Memory B cell (primary cell): ENCODE measurements around the gene DGKD.
A peak's percentile ranks its signal among the peaks of the same experiment; 100 is the strongest.

Experiments used
- ATAC-seq: fragments of 150-1000 bp; cut with Tn5 transposase; 2 replicates; pipeline ENCODE4 v1.10.0; 2021; ENCODE audit warnings: low read depth, mild to moderate bottlenecking, moderate library complexity
- DNase-seq, 2 donors: peaks; one replicate each; pipeline ENCODE4 v3.0.0; 2022; ENCODE audit warnings: low spot score in 2 of 2
- H3K27ac Mint-ChIP-seq: one replicate; pipeline ENCODE4 v1.8.0; 2022; ENCODE audit warnings: mild to moderate bottlenecking, moderate library complexity, mixed read lengths
- H3K27me3 Mint-ChIP-seq: one replicate; pipeline ENCODE4 v1.8.0; 2022; ENCODE audit warnings: mixed read lengths
- H3K36me3 Mint-ChIP-seq: one replicate; pipeline ENCODE4 v1.8.0; 2022; ENCODE audit warnings: mild to moderate bottlenecking, mixed read lengths
- H3K4me1 Mint-ChIP-seq: one replicate; pipeline ENCODE4 v1.8.0; 2022; ENCODE audit warnings: mixed read lengths
- H3K4me3 Mint-ChIP-seq: one replicate; pipeline ENCODE4 v1.8.0; 2022; ENCODE audit warnings: mild to moderate bottlenecking, moderate library complexity, mixed read lengths
- H3K9me3 Mint-ChIP-seq: one replicate; pipeline ENCODE4 v1.8.0; 2022; ENCODE audit warnings: mixed read lengths

DGKD gene

DNA sequence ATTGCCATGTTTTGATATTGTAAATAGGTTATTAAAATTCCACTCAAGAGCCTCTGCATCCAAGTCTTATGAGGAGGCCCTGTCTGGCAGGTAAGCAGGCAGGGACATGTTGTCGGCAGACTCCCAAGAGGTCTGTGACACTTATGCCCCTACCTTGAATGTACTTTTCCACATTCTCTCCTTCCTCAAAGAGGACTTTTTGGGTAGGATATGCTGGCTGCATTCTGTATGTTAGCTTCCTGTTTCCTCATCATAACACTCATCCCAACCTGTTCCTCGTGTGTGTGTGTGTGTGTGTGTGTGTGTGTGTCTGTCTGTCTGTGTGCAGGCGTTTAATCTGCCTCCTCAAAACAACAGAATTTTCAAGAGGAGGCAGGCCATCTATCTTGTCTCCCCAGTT lies 137.0 kb downstream of the DGKD start:
- Mint-ChIP-seq H3K4me3 (no peak overlapping the region), H3K27me3 (no peaks in the 10 kb centered on the region), H3K36me3 (peaks cover 26% of the 10 kb centered on the region), H3K9me3 (no peaks in the 10 kb centered on the region), H3K4me1 (no peaks in the 10 kb centered on the region), H3K27ac (no peak overlapping the region)
- DNase-seq (no peak), ATAC-seq (no peak)

DNA sequence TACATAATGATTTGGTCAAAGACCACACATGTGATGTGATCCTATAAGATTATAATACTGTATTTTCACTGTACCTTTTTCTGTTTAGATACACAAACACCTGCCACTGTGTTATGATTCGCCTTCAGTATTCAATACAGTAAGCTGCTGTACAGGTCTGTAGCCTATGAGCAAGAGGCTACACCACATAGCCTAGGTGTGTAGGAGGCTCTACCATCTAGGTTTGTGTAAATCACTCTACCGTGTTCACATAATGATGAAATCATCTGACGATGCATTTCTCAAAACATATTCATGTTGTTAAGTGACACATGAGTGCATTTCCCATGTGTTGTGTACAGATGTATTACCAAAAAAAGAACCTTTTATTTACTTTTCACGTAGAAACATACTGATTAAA lies 137.8 kb downstream of the DGKD start:
- DNase-seq (no peak), ATAC-seq (no peak)
- peaks cover 25% of the 10 kb centered on the region for H3K36me3 Mint-ChIP-seq
- no peaks in the 10 kb centered on the region for H3K9me3 Mint-ChIP-seq
- no peaks in the 10 kb centered on the region for H3K27me3 Mint-ChIP-seq
- H3K4me1 Mint-ChIP-seq = peaks cover 3% of the 10 kb centered on the region
- no peak overlapping the region for H3K27ac Mint-ChIP-seq
- H3K4me3 Mint-ChIP-seq = no peak overlapping the region

DNA sequence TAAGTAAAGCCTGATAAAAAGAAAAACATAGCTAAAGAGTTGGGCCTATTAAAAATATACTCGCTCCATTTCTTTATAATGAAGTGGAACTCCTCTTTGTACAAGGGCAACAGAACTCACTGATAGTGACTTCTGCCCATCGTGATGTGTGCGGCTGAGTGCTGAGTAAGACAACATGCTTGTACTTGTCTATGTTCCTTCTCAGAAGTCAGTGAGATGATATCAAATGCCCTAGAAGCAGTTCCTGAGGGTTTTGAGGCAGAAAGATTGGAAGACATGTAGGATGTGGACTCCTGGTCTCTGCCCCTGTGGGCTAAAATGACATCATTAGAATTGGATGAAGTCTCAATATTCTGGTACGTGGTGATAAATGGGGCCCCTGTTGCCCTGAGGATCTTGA lies 138.5 kb downstream of the DGKD start:
- Mint-ChIP-seq H3K36me3 (peaks cover 26% of the 10 kb centered on the region), H3K4me3 (no peak overlapping the region), H3K27ac (no peak overlapping the region), H3K4me1 (peaks cover 7% of the 10 kb centered on the region), H3K9me3 (no peaks in the 10 kb centered on the region), H3K27me3 (no peaks in the 10 kb centered on the region)
- ATAC-seq (no peak), DNase-seq (no peak)

DNA sequence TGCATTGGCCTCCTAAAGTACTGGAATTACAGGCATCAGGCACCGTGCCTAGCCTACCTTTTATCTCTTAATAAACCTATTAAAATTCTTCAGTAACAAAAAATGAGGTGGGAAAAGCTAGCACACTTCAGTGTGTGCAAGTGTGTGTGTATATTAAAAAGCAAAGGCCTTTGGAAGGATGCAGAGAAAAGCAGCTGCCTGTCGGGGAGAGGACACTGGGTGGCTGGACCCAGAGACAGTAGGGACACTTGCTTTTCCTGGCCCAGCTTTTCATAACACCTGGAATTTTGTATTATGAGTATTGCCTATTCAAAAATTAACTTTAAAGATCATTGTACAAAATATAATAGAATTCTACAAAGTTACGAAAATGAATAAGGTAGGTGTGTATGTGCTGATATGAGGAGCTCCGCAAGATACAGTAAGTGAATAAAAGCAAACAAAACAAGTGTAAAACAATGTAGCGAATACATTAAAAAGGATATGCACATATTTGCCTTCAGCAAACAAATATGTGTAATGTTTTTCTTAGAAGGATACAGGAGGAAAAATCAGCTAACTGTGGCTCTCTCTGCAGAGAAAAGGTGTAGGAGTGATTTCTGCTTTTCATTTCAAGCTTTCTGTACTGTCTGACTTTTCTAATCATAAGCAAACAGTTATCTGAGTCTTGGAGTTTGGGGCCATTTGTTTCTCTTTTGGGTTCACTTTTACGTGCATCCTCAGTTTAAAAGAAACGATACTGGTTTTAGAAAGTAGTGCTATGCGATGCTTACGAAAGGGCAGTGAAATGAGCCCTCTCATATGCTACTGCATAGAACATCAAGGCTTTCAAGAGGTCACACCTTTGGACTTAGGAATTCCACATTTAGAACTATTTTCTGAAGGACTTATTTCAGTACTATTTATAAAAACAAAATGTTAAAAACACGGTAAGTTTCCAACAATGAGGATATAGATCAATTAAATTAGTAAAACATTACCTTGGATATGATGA lies 141.5 kb downstream of the DGKD start:
- H3K9me3 Mint-ChIP-seq = no peaks in the 10 kb centered on the region
- H3K27ac Mint-ChIP-seq = no peak overlapping the region
- no peak for ATAC-seq

DNA sequence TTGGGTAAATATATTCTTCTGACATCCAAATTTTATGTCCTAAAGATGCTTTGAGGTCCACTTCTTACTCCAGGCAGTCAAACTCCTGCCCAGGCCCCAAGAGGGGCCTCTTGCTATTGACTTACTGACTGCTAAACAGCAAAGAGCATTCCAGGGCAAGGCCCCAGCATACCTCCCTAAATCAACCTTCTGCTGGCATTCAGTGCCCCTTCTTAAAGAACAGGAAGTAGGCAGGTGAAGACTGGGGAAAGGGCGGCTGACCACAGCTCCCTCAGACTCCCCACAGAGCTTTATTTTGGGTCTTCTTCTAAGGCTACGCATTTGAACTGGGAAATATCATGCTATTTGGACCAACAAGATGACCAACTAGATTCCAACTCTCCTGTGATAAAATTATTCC lies 143.4 kb downstream of the DGKD start:
- Mint-ChIP-seq H3K9me3 (peaks cover 8% of the 10 kb centered on the region), H3K27me3 (no peaks in the 10 kb centered on the region), H3K27ac (peak overlapping the region; percentile 54), H3K4me1 (peaks cover 15% of the 10 kb centered on the region), H3K4me3 (no peak overlapping the region), H3K36me3 (peaks cover 35% of the 10 kb centered on the region)
- ATAC-seq = no peak
- DNase-seq = no peak

More for the DNA sequence above, 141.5 kb downstream of the DGKD start:
- no peak overlapping the region for H3K4me3 Mint-ChIP-seq
- peaks cover 15% of the 10 kb centered on the region for H3K4me1 Mint-ChIP-seq
- no peak for DNase-seq
- peaks cover 23% of the 10 kb centered on the region for H3K36me3 Mint-ChIP-seq
- no peaks in the 10 kb centered on the region for H3K27me3 Mint-ChIP-seq

DNA sequence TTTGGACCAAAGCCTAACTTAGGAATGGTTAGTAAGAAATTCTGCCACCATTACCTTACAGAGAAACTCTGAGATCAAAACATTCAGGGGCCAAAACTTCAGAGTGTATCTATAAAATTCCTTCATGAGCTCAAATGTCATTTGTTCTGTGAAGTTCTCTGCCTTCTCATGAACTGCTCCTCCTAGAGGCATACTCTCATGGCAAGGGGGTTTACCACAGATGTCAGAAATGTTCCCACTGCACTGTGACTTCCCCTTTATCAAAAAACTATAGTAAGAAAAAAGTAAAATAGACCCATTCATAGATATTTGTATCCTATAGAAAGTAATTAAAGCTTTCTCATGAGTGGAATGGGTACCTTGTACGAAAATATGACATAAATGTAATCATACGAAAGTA lies 143.8 kb downstream of the DGKD start:
- DNase-seq (no peak), ATAC-seq (peak; percentile 79)
- no peaks in the 10 kb centered on the region for H3K27me3 Mint-ChIP-seq
- peaks cover 15% of the 10 kb centered on the region for H3K4me1 Mint-ChIP-seq
- peaks cover 36% of the 10 kb centered on the region for H3K36me3 Mint-ChIP-seq
- H3K27ac Mint-ChIP-seq = no peak overlapping the region
- no peak overlapping the region for H3K4me3 Mint-ChIP-seq
- H3K9me3 Mint-ChIP-seq = peaks cover 10% of the 10 kb centered on the region

DNA sequence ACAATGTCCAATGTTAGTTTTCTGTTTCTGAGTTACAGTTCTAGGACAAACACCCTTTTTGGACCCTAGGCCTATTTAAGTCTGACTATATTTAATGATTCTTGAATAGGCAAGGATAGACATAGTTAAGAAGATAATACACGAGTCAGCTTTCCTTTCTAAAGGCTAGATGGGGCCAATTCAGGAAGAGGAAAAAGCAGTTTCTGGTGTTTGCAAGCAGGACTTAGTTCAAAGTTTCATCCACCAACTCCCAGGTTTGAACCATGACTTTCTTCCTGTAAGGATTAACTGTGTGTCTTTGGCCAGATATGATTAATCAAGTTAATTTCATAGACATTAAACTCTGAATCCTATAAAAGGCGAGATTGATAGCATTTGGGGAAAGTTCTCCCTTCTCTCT lies 145.6 kb downstream of the DGKD start:
- no peak for DNase-seq
- Mint-ChIP-seq H3K4me3 (no peak overlapping the region), H3K9me3 (peaks cover 18% of the 10 kb centered on the region), H3K36me3 (peaks cover 43% of the 10 kb centered on the region), H3K4me1 (peaks cover 23% of the 10 kb centered on the region), H3K27ac (no peak overlapping the region), H3K27me3 (no peaks in the 10 kb centered on the region)
- ATAC-seq = no peak

DNA sequence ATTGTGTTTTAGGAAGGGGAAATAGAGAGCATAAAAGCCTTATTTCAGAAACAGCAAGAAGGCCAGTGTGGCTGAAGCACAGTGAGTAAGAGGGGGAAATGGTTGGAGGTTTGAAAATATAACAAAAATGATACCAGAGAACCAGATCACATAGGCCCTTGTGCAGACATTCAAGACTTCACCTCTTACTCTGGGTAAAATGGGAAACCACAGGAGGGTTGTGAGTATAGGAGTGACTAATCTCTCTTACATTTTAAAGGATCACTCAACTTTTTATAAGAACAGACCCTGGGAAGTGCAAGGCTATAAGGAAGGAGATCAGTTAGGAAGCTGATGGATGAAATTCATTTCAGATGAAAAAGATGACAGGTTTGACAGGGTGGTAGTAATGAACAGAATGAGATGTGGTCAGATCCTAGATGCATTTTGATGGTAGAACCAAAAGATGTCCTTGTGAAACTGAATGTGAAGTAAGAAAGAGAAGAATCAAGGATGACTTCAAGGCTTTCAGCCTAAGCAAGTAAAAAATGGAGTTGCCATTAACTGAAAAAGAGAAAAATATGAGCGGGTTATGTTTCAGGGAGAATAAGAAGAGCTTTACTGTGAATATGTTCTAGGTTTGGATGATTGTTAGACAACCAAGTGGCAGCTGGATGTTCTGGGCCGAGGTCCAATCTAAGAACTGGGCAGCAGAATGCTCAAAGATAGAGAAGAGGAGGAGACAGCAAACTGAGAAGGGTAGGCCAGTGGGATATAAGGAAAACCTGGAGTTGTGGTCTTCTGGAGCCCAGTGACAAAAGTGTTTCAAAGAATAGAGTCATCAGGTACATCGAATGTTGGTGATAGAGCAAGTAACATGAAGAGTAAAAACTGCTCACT lies 147.1 kb downstream of the DGKD start:
- H3K9me3 Mint-ChIP-seq = peaks cover 19% of the 10 kb centered on the region
- ATAC-seq = no peak
- H3K27me3 Mint-ChIP-seq = no peaks in the 10 kb centered on the region
- H3K36me3 Mint-ChIP-seq = peaks cover 52% of the 10 kb centered on the region
- no peak overlapping the region for H3K27ac Mint-ChIP-seq
- H3K4me1 Mint-ChIP-seq = peaks cover 25% of the 10 kb centered on the region
- H3K4me3 Mint-ChIP-seq = no peak overlapping the region
- DNase-seq = no peak

DNA sequence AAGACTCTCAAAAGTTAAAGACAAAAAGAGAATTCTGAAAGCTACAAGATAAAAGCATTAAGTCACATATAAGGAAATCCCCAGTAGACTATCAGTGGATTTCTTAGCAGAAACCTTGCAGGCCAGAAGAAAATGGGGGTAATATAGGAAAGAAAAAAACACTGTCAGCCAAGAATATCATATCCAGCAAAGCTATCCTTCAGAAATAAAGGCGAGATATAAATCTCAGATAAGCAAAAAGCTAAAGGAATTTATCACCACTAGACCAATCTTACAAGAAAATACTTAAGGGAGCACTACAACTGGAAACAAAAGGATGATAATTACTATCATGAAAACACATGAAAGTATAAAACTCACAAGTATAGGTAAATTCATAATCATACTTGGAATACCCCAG lies 149.2 kb downstream of the DGKD start:
- Mint-ChIP-seq H3K27me3 (no peaks in the 10 kb centered on the region), H3K4me1 (peaks cover 13% of the 10 kb centered on the region), H3K9me3 (peaks cover 19% of the 10 kb centered on the region), H3K27ac (no peak overlapping the region), H3K4me3 (no peak overlapping the region), H3K36me3 (peaks cover 53% of the 10 kb centered on the region)
- ATAC-seq (no peak), DNase-seq (no peak)

DNA sequence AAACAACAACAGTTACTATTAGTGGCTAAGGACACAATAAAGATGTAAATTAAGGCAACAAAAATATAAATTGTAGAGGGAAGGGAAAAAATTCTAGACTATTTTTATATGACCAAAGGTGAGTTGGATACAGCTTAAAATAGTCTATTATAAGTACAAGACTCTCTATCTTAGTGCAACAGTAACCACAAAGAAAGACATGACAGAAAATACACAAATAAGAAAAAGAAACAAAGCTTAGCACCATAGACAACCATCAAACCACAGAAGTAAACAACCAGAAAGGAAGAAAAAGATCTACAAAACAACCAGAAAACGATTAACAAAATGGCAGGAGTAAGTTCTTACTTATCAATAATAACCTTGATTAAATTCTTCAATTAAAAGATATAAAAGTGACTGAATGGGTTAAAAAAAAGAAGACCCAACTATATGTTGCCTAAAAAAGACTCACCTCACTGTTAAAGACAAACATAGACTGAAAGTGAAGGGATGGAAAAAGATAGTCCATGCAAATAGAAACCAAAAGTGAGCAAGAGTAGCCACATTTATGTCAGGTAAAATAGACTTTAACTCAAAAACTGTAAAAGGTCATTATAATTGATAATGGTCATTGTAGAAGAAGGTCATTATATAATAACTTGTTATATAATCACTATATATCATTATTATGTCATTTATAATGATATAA lies 149.8 kb downstream of the DGKD start:
- H3K4me3 Mint-ChIP-seq = no peak overlapping the region
- H3K27me3 Mint-ChIP-seq = no peaks in the 10 kb centered on the region
- no peak for DNase-seq
- no peak overlapping the region for H3K27ac Mint-ChIP-seq
- ATAC-seq = no peak
- H3K36me3 Mint-ChIP-seq = peaks cover 52% of the 10 kb centered on the region
- H3K9me3 Mint-ChIP-seq = peaks cover 19% of the 10 kb centered on the region
- peaks cover 11% of the 10 kb centered on the region for H3K4me1 Mint-ChIP-seq

DNA sequence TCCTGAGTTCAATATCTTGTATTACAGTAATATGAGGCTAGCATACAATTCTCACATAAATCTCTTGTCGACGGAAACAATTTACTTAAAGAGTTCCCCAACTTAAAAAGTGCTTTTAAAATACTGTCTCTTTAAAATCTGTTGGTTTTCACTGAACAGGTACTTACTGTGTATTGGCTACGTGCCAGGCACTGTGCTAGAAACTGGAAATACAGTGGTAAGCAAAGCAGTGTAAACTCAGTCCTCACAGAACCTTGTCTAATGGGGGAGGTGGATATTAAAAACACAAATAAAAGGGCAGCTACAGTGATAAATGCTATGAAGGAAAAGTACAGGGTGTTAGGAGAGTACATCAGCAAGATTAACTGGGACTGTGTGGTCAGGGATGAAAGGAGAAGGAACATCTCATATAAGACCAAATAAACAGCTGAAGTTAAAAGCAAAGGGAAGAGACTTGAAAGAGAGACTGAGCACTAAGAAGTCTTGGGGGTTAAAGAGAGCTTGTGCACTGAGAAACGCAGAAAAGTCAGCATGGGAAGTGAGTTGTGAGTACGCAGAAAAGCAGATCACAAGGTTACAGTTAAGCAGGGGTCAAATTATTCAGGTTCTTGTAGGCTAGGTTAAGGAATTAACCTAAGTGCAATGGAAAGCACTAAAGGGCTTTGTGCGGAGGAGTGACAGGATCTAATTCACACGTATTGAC lies 159.8 kb downstream of the DGKD start:
- H3K9me3 Mint-ChIP-seq = no peaks in the 10 kb centered on the region
- peak overlapping the region; percentile 56 for H3K27ac Mint-ChIP-seq
- H3K27me3 Mint-ChIP-seq = no peaks in the 10 kb centered on the region
- H3K4me3 Mint-ChIP-seq = peak overlapping the region; percentile 37
- H3K36me3 Mint-ChIP-seq = peaks cover 17% of the 10 kb centered on the region
- H3K4me1 Mint-ChIP-seq = peaks cover 30% of the 10 kb centered on the region
- DNase-seq (peak in 1 of 2 donors; percentile 17), ATAC-seq (peak; percentile 73)

DNA sequence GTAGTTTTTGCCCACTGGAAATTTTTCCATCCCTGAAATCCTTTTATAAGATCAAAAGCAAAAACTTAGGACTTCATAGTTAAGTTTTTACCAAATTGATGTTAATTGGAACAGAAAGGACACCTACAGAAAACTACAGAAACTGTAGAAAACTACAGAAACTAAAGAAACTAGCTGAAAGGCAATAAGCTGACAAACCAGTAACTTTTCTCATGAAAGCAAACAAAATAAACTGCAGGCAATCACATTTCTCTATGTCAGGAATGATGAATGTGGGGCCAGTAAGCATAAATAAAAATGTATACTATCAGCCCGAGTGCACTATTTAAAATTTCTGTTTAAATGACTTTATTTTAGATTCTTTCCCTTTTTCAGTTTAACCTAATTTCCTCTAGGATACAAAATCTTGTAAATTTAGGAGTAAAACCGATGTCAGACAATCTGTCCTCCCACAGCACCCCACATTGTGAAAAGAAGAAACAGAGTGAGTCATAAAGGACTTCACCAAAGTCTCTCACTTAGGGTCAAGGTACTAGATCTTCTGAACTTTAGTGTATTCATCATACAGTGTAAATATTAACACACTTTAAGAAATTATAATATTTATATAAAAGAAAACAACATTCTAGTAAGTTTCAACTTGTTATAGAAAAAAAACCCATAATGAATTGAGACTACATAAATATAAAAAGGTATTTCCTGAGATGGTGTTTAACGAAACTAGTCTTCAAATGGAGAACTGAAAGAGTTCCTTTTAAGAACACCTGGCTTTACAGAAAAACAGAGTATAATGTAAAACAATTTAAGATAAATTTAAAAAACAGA lies 165.7 kb downstream of the DGKD start:
- ATAC-seq (peak; percentile 93), DNase-seq (peak in 1 of 2 donors; percentile 9)
- no peaks in the 10 kb centered on the region for H3K9me3 Mint-ChIP-seq
- H3K4me3 Mint-ChIP-seq = peak overlapping the region; percentile 54
- H3K27ac Mint-ChIP-seq = peak overlapping the region; percentile 91
- H3K36me3 Mint-ChIP-seq = peaks cover 18% of the 10 kb centered on the region
- H3K4me1 Mint-ChIP-seq = peaks cover 23% of the 10 kb centered on the region
- H3K27me3 Mint-ChIP-seq = no peaks in the 10 kb centered on the region
